ENCODE results near the gene SFMBT1.

Gene SFMBT1

DNA sequence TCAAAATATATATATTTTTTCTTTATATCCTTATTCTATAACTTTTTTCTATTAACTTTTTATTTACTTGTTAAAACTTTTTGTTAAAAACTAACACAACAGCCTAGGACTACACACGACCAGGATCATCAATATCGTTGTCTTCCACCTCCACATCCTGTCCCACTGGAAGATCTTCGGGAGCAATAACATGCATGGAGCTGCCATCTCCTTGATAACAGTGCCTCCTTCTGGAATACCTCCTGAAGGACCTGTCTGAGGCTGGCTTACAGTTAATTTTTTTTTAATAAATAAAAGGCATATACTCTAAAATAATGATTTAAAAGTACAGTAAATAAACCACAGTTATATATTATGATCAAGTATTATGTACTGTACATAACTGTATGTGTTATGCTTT, 58.9 kb downstream of the SFMBT1 start:
- DNase-seq: no peak

DNA sequence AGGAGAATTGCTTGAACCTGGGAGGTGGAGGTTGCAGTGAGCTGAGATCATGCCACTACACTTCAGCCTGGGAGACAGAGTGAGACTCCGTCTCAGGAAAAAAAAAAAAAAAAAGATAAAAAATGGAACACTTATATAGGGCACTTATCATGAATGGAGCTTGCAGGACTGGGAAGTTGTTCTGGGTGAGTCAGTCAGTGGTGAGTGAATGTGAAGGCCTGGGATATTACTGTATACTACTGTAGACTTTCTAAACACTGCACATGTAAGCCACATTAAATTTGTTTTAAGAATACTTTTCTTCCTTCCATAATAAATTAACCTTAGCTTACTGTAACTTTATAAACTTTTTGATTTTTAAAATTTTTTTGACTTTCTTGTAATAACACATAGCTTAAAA, 59.8 kb downstream of the SFMBT1 start:
- no peak for DNase-seq

DNA sequence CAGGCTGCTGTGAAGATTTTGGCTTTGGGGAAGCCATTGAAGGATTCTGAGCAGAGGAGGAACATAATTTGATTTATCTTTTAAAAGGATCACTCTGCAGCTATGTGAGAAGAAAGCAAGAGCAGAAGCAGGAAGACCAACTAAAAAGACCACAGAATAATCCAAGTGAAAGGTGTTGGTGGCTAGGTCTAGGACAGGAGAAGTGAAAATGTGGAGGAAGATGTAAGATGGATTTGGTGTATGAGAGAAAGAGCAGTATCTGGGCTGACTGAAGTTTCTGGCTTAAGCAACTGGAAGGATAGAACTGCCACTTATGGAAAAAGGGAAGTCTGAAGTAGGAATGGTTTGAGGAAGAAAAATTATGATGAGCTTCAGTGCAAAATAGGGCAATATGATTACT, 62.0 kb downstream of the SFMBT1 start:
- no peak for DNase-seq

DNA sequence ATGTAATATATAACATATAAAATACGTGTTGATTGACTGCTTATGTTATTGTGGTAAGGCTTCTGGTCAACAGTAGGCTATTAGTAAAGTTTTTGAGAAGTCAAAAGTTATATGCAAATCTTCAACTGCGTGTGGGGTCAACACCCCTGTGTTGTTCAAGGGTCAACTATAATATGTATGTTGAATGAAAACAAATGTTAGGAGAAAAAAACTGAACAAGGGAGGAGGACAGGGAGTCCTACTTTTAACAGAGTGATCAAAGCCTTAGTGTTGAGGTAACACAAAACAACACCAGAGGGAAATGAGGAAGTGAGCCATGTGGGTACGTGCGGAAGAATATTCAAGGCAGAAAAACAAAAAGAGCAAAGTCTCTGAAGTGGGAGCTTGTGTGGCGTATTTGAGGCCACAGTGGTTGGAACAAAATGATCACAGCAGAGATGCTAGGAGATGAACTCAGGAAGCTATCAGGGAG, 62.5 kb downstream of the SFMBT1 start:
- DNase-seq: no peak

DNA sequence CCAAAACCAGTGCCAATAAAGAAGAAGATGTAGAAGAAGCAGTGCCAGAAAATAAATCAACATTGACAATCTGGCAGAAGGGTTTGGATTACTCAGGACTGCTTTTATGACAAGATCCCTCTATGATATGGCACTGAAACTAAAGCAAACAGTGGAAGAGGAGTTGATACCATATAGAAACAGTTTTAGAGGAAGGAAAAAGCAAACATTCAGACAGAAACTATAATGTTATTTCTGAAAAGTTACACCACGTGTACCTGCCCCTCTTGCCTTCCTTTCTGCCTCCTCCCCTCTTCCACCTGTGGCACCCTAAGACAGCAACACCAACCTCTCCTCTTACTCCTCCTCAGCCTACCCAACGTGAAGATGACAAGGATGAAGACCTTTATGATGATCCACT, 63.0 kb downstream of the SFMBT1 start:
- DNase-seq: no peak

DNA sequence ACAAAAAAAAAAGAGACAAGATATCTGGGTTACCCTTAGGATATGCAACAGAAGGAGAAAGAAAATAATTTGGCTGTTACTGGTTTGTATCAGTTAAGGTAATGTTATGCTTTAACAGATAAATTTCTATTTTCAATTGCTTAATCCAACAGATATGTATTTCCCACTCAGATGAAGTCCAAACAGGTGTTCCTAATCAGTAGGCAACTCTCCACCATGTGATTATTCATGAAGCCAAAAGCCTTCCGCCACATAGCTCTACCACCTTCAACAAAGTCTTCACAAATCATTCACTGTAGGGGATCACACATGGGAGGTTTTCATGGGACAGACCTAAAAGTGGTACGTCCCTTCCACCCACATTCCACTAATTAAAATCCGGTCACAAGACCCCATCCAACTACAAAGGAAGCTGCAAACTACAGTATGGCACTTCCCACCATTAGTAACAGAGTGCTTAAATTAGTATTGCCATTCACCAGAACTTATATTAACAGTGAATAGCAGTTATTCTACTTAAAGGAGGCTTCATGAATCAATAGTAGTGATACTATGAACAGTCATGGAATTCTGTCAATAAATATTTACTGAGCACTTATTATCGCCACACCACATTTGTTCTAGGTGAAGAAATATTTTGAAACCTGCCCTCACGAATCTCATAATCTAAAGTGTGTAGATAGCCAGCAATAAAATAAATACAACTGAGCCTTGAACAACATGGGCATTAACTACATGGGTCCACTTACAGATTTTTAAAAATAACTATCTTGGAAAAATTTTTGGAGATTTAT, 66.5 kb downstream of the SFMBT1 start:
- DNase-seq: no peak

DNA sequence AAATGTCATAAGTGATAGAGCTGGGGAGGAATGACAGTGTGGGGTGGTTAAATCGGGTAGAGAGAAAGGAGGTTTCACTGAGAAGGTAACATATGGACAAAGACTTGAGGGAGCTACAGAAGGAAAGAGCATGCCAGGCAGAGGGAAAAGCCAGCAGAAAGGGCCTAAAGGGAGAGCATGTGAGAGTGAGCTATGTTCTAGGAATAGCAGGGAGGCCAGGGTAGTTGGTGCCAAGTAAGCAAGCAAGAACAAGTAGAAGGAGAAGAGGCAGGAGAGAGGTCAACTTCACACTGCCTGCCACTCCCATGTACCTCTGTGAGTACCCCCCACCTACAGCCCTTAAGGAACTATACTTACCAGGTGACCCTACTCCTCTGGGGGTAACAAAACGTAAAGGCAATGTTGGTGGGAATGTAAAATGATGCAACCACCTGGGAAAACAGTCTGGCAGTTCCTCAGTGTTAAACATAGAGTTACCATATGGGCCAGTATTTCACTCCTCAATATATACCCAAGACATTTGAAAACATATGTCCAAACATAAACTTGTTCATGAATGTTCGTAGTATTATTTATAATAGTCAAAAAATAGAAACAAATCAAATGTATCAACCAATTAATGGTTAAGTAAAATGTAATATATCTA, 67.6 kb downstream of the SFMBT1 start:
- DNase-seq: no peak

DNA sequence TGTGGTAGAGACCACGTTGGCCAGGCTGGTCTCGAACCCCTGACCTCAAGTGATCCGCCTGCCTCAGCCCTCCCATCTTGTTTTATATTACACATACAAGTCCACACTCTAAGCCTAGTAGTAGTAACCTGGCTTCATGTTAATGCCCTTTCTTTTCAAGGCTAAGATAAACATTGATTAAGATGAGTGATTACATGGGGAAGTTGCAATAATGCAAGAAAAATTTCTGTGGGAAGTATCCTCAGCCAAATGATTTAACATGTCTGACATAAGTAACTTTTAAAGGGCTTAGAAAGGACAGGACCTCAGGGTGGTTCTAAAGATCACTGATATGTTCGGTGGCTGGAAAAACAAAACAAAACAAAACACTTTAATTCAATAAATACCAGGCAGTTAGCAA, 72.1 kb downstream of the SFMBT1 start:
- no peak for DNase-seq

DNA sequence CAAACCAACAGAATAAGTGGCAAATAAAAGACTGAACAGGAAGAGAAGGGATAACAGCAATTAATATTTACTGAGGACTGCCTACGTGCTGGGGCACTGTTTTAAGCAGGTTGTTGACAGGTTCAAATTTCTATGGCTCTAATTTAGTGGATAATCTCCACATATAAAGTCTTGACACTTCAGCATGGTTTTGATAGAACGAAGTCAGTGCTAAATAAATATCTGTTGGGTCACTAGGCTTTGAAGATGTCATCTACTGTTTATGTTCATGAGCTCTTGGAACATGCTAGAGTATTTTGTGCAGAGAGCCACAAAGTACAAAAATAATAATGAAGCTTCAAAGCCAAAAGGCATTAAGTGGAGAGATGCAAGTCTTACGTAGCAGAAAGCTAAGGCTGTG, 74.0 kb downstream of the SFMBT1 start:
- no peak for DNase-seq

DNA sequence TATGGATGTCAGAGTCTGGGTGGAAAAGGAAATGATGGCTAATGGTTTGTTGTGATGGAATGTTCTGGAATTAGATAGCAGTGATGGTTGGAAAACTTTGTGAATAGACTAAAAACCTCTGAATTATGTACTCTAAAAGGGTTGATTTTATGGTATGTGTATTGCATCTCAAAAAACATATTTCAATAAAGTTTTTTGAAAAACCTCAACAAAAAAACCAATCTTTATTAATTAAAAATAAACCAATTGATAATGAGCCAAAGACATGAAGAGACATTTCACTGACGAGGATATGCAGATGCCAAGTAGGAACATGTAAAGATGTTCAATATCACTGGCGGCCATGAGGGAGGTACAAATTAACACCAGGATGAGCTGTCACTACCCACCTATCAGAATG, 78.5 kb downstream of the SFMBT1 start:
- no peak for DNase-seq

DNA sequence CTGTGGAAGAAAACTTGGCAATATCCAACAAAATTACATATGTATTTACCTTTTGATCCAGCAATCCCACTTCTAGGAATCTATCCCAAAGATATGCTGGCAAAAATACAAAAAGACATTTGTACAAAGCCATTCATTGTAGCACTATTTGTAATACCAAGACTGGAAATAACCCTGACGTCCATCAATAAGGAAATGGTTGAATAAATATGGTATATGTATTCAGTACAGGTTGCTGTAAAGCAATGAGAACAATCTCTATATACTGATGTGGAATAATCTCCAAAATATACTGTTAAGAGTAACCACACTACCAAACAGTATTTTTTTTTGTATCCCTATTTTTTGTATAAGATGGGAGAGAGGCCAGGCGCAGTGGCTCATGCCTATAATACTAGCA, 83.7 kb downstream of the SFMBT1 start:
- no peak for DNase-seq

DNA sequence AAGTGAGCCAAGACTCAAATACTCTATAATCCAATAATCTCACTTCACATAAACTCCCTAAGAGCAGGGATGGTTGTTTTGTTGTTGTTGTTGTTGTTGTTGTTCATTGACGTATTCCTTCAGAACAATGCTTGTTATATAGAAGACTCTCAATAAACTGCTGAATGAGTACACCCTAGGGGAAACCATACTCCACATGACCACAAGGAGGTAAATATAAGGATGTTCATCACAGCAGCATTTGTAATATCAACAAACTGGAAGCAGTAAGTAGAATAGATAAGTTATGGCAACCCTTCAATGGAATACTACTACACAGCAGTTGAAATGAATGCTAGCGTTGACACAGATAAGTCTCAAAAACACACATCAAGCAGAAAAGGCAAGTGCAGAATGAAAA, 86.1 kb downstream of the SFMBT1 start:
- no peak for DNase-seq

DNA sequence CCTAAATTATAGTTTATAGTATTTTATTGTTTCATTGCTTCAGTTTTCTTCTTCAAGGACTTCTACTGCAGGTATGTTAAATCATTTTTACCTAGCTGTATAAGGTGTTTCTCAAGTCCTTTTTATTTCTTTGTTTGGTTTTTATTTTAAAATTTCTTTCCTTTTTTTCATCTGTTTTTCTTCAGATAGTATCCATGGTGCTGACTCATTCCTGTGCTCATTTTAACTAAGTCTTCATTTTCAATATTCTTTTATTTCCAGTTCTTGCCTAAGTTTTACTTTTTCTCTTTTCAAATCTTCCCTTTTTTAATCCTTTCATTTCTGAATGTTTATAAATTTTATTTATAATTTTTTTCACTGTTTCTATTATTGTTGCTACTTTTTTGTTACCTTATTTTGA, 106.3 kb downstream of the SFMBT1 start:
- no peak for DNase-seq

DNA sequence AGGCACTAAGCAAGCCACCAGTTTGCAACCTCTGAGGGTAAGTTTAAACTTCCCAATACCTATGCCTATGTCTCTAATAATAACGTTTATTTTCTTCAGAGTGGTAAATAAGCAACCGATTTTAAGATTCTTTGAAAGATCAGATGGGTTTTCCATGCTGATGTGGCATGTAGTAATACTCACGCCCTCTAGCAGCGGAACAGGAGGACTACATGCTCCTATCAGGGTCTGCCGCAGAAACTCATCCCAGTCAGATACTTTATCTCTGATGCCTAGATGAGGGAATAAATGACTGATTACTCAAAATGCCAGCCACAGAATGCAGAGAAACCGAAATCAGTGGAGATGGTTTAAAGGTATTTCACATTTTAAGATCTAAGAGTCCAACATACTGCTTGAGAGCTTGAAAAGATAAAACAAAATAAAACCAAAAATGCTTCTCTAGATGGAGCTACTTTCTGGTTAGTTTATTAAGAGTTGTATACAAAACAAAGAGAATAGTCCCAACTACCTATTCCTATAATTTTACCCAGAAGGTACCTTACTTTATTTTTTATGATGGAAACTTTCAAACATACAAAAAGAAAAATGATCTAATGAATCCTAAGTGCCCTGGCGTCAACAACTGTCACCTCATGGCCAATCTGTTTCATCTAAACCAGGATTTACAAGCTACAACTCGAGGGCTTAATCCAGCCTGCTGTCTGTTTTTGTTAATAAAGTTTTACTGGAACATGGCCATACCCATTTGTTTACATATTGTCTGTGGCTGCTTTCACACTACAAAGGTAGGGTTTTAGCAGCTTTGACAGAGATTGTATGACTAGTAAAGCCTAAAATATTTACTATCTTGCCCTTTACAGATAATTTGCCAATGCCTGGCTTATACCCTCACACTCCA, 111.0 kb downstream of the SFMBT1 start:
- DNase-seq: peak; percentile 60

DNA sequence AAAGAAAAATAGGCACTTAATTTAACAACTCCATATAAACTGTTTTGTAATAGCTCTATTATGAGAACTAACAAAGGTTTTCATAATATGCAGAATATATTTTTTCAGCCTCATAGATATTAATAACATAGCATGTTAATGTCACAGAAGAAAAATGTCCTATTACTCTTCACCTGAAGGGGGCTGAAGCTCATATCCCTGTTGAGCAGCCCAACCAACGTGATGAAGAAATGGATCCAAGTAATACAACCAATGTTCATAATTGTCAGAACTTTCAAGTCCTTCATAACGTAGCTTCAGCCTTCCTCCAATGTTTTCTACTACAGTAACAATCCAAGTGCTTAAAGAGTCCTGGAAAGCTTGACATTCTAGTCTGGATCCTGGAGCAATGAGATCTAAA, 114.0 kb downstream of the SFMBT1 start:
- no peak for DNase-seq

DNA sequence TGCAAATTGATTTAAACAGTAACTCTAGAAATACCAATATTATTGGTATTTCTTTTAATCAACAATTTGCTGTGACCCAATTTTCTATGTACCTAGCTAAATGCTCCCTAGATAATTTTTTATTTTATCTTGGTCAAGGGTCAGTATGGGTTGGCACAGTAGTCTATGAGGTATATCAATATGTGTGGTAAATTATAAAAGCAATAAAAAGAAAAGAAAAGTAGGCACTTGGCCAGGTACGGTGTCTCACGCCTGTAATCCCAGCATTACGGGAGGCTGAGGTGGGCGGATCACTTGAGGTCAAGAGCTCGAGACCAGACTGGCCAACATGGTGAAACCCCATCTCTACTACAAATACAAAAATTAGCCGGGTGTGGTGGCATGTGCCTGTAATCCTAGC, 114.5 kb downstream of the SFMBT1 start:
- no peak for DNase-seq

DNA sequence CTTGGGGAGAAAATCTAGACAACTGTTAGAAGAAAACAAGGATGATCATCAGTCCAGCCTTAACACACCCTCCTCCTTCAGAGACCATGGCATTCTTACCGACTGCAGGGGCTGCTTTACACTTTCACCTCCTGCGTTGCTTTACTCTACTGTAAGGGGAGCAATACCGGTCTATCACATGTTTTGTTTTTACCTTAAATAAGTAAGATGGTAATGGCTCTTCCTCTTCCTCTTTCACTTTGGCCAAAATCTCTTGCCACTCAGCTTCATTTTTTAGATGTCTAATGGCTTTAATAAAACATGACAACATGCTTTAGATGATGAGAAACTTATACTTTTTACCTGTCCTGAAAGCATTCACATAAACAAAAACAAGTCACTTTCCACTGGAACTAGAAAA, 115.1 kb downstream of the SFMBT1 start:
- no peak for DNase-seq

DNA sequence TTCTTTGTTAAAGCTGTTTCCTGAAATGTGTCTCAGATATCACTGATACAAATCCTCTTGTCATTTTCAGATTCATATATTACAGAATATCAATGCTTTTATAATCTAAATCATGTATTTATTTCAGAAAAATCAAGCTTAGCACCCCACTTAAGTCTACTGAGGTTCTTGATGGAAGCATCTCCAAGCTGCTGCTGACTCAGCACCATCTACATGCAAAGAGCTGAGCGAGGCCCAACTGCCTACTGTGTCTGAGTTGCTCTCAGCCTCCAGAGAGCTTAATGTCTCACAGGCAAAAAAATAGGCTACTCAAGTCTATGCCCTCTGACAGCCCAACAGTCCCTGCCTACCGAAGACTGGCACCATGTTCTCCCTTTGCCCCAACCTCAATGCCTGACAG, 119.3 kb downstream of the SFMBT1 start:
- no peak for DNase-seq

DNA sequence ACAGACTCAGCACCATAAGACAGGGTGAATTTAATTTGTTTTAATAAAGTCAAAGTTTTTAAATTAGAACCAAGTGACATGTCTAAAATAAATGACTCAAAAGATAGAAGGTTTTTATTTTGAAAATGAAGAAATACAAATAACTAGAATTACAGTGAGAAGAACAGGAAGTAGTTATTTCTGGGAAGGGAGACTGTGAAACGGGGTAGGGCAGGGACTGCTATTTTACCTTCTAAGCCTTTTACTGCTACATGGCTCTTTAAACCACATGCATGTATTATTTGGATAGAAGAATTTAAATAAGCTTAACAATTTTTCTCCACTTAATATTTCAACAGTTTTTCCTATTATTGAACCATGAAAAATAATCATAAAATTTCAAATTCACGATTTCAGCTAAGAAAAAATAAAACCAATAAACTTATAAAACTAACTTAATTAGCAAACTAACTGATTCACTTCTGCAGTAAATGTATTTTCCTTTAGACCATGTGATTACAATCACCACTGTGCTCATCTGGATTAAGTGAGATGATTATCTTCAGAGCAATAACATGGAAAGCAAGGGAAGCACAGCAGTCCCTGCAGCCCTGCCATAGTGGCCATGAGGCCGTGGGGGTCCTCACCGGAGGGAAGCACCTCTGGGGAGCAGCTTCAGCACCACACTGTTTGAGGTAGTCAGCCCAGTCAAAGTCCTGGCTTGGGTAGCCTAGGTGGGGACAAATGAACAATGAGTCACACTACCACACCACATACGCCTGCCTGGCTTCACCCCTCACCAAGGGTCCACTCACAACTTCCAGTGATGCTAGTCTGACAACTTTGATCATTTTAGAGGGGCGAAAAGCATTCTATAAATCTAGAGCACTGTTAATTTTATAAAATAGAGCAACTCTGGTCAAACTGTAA, 120.2 kb downstream of the SFMBT1 start:
- no peak for DNase-seq

DNA sequence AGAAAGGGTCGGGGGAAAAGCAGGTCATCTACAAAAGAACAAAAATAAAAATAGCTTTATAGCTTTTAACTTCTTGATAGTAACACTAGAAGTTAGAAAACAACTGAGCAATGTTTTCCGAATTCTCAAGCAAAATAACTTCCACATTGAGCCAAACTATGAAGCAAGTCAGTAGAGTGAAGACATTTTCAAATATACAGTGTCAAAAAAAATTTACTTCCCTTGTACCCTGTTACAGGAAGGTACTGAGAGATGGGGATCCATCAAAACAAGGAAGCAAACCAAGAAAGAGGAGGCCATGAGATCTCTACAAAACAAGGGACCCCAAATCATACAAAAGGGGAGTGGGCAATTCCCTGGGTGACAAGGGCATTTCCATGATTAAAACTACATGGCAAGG, 121.9 kb downstream of the SFMBT1 start:
- DNase-seq: no peak

DNA sequence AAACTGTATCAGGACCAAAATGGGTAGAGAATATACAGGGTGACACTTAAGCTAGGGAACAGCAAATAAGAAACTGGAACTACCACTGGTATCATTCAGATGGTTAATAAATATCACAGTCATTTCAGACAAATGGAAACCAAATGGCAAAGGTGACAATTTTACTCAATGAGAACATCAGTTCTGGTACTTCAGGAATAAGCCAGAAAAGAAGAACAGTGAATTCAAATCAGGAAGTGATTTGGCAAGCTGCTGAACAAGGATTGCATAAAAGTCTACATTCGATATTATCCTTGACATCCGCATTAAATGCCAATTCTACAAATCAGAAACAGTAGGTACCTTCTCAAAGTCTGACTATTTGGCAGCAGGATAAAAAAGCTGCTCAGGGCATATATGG, 125.0 kb downstream of the SFMBT1 start:
- no peak for DNase-seq

DNA sequence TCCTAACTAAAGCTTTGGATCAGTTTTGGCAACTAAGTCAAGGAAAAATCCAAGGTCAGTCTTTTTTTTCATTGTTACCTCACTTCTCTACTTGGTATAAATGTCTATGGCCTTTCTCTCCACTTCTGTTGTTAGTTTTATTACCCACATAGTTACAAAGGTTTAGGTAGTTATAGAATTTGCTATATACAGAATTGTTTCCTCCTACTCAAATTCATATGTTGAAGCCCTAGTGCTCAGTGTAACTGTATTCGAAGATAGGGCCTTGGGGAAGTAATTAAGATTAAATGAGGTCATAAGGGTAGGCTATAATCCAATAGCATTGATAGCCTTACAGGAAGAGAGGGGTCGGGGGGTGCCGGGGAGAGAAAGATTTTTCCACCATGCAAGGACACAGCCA, 128.8 kb downstream of the SFMBT1 start:
- DNase-seq: no peak

DNA sequence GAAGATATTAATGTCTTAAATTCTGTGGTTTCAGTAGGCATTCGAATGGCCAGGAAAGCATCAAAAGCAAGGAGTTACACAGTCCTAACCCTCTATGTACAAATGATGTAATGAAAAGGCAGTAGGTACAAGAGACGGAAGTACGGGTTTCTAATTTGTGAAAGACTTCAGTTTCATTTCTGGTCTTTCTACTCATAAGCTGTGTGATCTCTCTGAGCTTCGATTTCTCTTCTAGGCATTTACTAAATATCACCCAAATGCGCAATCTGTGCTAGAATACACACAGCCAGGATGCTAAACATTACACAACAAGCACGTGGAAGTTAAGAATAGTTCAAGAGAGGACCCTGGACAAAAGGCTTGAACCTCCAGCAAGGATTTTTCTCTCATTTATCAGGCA, 130.6 kb downstream of the SFMBT1 start:
- no peak for DNase-seq

Data from midbrain (tissue), 1 donor.